Stimulated activated CD4-positive, alpha-beta T cell treated with anti-CD3 and anti-CD28 coated beads, Interleukin-1b, Interleukin-23, amount 100 ng/mL, for 1 hour (primary cell): ENCODE measurements around the gene ZDHHC3.

Experiments
- DNase-seq, 2 donors: peaks; one replicate each; pipeline ENCODE4 v3.0.0-alpha.2; 2020; ENCODE audit warnings: low read depth in 2 of 2

ZDHHC3 gene

DNA sequence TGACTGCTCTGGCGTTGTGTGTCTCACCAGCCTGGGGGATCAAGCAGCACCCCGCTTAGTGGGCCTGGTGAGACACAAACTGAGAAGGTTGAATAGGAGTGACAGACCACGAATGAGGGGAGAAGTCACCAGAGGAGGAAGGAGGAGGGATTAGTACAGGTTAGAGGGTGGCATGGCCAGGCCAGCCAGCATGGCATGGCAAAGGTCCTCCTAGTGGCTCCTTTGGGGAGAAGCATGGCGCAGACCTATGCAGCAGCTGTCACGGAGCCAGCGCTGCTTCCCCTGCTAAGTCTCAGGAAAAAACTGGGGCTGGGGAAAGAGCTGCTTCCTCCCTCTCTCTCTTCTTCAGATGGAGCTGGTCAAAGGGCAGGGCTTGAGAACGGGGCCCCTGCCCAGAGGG is 48.6 kb downstream of the ZDHHC3 start:
- no peak for DNase-seq

DNA sequence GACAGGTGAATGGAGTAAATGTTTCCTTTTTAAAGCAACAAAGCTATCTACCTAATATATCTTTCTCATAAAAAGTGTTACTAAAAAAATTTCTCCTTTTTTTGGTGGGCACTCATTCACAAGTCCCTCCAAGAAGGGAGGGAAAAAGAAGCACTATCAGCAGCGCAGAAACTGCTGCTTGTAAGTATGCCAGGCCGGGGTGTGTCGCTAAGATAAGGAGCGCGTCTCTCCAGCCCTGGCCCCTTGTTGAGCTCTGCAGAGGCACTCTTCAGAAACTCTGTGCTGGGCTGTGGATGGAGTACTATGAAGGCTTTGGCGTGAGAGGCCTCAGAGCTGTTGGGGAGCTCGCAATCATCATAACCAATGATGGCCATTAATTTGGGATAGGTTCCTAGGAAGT is 49.1 kb downstream of the ZDHHC3 start:
- no peak for DNase-seq

DNA sequence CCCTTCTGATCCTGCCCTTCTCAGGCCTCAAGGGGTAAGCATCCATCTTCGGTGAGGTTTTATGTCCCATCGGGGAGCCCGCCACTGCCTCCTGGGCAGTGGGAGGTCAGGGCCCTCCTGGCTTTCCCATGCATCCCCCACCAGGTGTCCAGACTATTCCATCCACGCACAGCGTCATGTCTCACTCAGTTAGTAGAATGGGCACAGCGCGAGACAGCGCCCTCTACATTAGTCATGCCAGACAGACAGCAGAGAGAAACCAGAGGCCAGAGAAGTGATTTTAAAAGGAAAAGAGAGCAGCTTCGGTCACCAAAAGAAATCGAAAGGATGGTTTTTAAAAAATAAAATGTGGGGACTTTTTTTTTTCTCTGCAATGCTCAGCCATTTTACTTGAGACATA is 49.8 kb downstream of the ZDHHC3 start:
- no peak for DNase-seq

DNA sequence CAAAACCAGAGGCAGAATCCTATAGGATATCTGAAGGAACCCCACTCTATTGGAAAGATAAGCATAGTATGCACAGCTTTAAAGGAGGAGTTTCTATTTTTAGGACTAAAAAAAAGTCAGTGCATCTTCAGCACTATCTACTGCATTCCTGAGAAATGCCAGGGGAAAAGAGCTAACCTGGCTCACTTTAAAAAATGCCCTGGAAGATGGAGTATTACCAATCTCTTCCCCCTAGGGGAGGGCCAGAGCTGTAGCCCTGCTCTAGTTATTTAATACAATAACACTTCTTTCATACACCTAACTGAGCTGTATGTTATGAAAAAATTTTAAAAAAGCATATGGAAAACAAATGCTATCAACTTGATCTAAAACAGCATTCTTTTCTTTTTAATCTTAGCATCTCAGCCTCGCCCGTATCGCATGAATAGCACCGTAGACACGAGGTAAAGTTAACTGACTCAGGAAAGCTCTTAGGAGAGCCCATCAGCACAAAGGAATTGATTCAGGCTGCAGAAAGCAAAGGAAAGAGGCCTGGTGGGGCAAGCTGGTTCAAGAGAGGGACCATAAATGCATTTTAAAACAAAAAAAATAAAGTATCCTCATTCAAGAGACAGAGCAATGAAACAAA is 51.4 kb downstream of the ZDHHC3 start:
- DNase-seq = no peak

DNA sequence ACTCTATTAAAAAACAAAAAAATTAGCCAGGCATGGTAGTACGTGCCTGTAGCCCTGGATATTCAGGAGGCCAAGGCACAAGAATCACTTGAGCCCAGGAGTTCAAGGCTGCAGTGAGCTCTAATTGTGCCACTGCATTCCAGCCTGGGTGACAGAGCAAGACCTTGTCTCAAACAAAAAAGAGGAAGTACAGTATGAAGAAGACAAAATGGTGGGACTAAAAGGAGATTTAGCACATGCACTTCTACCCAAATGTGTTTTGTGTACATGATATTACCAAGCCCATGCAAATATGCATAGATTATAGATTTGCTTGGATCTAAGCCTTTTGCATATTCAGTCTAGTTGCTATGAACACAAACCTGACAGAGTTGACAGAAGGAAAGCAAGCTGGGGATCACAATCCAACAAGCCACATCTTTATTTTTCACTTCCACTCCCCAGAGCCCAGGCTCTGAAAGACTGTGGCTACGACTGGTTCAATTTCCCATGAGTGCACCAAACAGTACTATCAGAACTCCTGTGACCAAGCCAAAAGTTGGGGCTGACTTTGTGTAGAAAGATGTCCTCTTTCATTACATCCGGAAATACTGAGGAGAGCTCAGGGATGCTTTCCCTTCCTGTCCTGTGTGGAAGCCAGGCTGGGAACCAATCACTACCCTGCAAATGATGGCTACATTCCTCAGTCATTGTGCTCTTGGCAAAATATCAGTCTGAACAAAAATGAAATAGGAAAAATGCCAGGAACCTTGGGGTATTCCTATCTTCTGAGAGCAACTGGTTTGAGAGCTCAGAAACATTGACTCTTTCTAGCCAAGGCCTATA is 52.1 kb downstream of the ZDHHC3 start:
- DNase-seq = no peak

DNA sequence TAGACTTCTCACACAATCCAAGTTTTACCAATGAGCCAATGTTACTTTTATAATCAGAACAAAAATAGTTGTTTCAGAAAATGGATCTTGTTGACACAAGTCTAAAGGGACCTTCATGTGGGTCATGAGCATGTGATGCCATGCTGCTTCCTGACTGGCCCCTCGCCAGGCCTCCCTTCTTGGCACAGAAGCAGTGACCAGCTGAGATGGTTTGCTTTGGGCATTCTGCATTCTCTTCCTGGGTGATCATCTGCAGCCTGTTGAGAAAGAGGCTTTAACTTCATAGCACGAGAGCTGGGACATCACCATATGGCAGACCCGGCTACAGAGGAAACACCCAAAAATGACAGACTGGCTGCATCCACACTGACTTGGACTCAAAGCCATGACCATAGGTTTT is 55.9 kb downstream of the ZDHHC3 start:
- DNase-seq = no peak

DNA sequence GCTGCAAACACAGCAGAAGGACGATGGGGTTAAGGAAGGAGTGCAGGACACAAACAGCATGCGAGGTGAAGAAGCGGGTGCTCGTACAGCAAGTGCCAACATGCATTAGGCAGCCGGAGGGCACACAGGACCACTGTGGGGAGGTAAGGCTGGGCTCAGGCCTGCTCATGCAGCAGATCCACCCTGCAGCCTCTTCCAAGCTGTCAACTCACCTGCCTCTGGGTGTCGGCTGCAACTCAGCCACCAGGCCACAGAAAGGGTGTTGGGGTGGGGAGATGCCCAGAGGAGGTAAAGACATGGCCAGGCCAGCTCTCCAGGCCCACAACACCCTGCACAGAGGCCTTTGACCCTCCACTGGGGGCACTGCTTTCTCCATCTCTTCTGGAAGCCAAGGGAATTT is 57.4 kb downstream of the ZDHHC3 start:
- no peak for DNase-seq

DNA sequence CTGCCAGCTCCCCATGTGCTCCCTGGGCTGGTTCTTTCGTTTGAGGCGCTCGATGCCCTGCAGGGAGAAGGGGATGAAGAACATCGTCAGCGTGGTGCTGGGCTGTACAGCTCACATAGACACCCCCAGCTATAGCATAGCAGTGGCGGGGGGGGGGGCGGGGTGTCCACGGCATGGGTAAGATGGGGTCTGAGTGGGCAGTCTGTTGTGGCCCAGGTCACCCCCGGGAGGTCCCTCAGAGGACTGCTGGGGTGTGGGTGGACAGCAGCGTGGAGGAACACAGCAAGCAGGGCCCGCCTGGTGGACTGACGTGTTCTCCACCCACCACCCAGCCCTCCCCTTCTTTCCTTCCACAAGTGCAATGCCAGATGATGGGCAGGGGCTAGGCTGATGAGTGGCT is 57.9 kb downstream of the ZDHHC3 start:
- no peak for DNase-seq

DNA sequence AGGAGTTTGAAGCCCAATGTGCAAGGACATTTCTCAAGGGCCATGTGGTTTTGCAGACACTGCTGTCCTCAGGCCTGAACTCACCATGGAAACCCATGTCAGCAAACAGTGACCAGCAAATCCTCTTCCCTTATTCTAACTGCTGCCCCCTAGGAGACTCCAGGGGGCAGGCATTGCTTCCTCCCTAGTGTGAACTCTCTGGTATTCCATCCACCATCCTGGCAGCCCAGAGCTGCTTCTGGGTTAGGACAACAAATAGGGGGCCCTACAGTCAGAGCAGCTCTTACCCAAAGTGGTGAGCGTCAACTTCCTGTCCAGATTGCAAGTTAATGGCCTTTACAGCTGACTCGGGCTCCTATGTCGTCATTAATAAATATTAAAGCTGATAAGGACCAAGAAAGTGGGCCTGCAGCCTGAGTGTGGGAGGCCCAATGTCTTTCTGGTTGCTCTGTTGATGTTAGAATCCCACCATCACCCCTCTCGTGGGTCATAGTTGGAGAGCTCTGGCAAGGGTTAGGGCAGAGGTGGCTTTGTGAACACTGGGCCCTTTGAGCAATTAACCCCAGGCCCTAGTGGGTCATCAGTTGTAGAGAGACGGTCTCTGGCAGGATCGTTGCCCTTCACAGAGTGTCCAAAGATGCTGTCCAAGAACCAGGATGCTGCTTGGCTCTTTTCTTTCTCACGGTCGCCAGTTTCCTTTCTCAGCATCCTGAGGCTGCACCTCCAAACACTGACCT is 60.1 kb downstream of the ZDHHC3 start:
- DNase-seq = no peak

DNA sequence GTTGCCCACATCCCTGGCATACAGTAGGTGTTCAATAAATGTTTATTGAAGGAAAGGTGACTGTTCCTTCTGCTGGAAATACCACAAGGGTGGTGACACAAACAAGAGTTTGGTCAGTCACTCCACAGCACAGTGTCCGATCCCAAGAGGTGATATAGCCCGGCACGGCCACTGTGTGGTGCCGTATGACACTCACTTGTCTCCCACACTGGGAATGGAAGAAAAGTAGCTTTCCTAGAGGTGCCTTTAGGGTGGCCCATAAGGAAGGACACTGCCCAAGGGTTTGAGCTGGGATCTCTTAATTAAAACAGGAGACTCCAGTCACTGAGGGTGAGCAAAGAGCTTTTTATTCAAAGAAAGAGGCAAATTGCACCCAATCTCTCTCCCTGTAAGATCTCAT is 61.0 kb downstream of the ZDHHC3 start:
- DNase-seq = no peak

DNA sequence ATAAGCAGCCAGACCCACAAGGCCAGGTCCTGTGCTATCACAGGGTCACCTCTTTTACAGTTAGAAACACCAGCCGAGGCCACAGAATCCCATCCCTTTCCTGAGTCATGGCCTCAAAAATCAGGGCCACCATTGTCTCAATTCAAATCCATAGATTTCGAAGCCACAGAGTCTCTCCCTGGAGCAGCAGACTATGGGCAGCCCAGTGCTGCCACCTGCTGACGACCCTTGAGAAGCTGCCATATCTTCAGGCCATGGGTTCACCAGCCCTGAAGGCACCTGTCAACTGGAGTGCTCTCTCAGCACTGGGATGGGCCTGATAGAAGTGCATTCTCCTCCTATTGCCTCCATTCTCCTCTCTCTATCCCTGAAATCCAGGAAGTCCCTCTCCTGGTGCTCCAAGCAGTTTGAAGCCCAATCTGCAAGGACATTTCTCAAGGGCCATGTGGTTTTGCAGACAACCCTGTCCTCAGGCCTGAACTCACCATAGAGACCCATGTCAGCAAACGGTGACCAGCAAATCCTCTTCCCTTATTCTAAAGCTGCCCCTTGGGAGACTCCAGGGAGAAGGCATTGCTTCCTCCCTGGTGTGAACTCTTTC is 62.0 kb downstream of the ZDHHC3 start:
- DNase-seq = peak; percentile 18 to 44

DNA sequence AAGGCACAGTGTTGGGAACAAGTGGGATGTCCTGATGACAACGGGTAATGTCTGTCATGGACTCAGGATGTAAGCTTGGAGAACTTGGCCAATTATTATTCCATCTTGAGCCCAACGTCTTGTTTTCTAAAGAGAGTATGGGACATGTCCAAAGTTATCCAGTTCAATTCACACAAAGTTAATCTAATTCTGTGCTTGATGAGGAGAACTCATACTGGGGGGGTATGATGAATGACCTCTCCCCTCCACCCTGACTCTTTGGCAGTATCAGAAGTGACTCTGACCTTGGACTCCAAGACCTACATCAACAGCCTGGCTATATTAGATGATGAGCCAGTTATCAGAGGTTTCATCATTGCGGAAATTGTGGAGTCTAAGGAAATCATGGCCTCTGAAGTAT is 65.3 kb downstream of the ZDHHC3 start:
- no peak for DNase-seq

DNA sequence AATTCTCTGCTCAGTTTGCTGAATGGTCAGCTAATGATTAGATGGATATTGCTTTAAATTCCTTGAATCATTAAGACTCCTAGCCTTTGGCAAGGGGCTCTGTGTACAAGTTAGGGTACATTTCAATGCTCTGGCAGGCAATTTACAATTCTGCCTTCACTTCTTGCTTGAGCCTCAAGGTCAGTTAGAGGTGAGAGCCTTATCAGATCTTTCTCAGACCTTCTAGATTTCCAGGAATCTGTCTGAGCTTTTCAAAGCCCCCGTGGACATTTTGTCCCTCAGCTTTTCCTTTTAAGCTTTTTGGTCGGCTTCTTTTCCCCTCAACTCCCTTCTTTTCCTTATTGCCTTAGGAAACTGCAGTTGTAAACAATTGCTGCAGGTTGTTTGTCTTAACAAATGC is 66.9 kb downstream of the ZDHHC3 start:
- no peak for DNase-seq

DNA sequence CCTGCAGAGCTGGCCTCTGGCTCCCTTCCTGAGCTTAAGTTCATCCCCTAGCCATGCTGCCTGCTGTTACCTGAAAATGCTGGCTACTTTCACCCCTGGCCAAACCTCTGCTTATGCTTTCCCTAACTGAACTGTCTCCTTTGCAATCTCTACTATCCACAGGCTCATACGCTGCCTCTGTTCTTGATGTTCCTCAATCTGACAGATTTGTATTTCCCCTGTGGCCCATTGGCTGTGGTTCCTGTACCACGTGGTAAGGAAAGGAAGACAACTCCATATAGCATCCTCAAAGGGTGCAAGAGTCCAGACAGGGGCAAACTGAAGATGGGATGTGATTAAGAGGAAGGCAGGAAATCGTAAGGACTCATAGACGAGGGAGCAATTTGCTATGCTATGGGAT is 68.4 kb downstream of the ZDHHC3 start:
- no peak for DNase-seq

DNA sequence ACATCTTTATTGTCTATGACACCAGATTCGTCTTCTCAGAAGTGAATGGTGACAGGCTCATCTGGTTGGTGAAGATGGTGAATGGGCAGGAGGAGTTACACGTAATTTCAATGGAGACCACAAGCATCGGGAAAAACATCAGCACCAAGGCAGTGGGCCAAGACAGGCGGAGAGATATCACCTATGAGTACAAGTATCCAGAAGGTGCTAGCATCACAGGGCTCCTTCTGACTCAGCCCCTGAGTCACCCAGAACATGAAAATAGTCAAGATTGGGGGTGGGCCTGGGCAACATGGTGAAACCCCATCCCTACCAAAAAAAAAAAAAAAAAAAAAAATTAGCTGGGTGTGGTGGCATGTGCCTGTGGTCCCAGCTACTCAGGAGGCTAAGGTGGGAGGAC is 69.0 kb downstream of the ZDHHC3 start:
- no peak for DNase-seq

DNA sequence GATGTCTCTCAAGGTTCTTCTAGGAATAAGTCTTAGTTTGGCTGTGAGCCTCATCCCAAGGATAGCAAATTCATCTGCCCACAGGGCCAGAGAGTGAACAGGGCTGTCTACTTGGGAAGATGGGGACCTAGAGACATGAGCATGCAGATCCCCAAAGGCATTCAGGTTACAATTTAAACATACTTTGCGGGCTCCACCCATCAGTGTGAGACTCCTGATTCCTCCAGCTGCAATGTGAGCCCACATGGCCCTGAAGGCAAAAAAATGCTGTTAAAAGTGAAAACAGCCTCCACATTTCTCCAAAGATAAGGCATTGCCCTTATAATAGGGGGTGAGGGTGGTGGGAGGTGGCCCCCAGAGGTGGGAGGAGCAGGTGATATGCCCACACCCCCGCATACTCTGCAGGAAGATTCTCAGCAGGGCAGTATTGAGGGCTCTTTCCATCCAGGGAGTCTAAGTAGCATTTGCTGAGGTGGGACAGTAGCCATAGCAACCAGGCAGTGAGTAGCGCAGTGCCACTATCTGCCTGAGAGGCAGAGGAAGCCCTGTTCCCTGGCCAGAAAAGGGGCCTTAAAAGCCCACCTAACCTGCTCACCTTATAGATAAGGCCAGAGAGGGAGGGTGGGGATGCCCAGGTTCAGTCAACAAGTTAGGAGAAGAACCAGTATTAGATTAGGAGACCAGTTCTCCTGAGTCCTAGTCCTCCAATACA is 70.4 kb downstream of the ZDHHC3 start:
- no peak for DNase-seq

DNA sequence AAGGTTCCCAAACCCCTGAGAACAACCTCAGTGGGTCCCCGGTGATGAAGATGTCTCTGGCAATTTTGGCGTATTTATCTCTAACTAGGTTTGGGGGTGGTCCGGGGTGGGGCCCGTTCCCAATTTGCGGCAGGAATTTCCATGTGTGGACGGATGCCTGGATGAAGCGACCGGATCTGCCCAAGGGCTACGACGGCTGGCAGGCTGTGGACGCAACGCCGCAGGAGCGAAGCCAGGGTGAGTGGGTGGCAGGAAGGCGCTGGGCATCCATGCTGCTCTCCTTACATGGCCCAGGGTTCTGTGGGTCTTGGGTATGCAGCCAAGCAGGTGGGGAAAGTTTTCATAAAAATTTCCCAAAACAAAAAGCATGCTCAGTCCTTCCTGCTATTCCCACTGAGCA is 72.2 kb downstream of the ZDHHC3 start:
- no peak for DNase-seq

DNA sequence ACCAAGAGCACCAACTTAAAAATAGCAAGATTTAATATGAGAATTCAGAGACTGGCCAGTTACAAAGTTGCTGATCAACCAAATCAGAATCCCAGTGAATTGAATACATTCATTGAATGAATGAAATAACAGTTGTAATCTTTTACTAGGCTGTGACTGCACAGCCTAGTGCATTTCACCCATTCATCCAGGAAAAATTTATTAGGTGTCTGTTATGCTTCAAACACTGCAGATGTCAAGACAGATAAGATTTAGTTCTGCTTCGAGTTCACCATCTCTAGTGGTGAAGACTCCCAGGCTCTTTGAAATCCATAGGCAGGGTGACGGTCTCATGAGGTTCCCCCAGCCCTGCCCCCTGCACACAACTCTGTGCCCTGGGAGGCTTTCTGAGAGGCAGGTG is 72.7 kb downstream of the ZDHHC3 start:
- no peak for DNase-seq

DNA sequence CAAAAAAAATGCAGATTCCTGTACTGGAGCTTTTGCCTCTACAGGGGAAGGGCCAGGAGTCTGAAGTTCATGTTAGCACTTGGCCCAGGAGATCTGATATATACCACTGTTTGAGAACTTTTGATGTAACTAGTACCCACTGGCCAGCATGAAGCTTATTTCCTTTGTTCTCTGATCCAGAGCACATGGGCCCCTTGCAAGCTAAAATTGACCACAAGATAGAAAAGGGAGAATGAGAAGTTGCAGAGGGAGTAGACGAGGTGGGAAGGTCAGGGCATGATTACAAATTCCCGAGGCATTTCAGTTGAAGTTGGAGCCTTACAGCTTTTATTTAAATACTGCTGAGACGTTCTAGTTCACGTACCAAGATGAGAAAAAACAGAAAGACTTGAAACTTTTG is 73.3 kb downstream of the ZDHHC3 start:
- DNase-seq = no peak

DNA sequence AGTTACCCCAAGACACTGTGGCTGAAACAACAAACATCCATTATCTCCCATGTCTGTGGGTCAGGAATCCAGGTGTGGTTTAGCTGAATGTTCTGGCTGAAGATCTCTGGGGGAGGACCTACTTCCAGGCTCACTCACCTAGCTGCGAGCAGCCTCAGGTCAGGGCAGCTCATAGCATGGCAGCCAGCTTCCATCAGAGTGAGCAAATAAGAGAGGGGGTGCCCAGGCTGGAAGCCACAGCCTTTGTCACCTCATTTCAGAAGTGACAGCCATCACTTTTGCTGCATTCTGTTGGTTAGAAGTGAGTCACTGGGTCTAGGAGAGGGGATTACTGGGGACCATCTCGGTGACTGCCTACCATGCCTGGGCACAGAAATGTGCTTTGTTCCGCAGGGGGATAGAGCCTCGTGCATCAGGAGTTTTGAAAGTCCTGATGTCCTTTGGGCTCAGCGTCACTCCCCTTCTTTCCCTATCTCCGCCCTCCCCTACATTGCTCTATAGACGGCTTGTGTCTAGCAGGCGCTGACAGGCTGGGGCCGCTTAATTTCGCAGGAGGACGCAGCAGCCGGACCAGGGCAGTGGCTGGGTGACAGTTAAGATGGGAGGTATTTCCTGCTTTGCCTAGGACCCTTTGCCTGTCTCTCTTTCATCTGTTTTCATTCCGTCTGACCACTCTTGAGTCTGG is 76.1 kb downstream of the ZDHHC3 start:
- no peak for DNase-seq

DNA sequence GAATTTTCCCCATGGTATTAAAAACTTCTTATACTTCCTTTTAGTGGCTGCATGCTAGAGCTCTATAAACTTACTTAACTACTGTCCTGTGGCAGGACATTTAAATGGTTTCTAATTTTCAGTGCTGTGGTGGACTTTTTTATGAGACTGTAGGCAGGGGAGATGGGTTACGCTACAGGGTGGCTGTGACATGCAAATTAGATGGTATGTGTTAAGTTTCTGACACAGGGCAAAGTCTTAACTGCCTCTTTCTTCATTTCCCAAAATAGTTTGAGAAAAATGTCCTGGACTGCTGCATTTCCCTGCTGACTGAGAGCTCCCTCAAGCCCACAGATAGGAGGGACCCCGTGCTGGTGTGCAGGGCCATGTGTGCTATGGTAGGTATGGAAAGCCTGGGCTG is 79.5 kb downstream of the ZDHHC3 start:
- DNase-seq = no peak
